ENCODE measurements around the gene CENATAC.
A peak's percentile ranks its signal among the peaks of the same experiment; 100 is the strongest.
"Not testable (repeated sequence)": the region's sequence is repeated elsewhere in the genome, so short reads cannot be mapped to it uniquely, and the experiment has no call there.

CENATAC gene

GRCh38 chr11:119054418-119054817 lies 56.5 kb downstream of the CENATAC start:
- no peak for DNase-seq (ENCODE audit: low spot score)

DNA sequence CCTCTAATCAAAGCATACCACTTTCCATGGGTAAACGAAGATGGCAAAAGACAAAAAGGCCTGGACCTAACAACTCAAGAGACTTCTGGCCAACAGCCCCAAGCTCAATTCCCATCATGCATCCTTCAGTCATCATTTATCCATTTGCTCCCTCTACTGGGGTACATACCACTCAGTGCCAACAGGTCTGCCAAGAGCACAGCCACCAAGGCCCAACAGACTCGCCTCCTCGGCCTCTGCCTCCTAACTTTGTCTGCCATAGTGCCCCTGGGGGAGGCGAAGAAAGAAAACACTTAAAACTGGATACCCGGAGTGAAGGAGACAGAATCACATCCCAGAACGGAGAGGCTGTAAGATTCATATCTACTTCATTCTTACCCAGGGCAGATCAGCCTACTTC lies 58.0 kb downstream of the CENATAC start:
- DNase-seq (ENCODE audit: low spot score): peak; percentile 35

DNA sequence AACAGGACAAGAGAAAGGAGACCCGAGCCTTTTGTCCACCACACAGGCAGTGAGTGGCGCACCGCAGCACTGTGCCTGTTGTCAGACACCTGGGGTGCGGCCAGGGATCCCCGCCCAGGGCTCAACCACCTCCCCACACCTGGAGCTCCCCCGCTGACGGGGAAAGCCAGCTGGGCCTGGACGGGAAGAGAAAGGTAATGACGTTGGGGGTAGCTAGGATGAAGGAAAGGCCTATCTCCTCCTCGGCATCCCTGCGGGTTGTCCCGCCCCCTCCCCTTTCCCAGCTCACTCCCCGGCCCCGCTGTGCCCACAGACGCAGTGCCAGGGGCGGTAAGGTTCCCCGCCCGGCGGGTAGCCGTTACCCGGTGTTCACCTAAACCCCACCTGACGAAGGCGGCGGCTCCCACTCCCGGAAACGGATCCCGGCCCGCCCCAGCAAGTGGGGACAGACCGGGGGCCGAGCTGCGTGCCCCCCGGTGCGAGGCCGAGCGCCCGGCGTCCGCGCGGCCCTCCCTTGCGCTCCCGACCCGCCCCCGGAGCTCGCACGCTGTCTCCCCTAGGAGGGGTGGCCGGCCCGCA lies 58.6 kb downstream of the CENATAC start:
- no peak for DNase-seq (ENCODE audit: low spot score)

- peak; percentile 98 for DNase-seq (ENCODE audit: low spot score)
These were observed 59.2 kb downstream of the CENATAC start, which contains the start of gene HYOU1 for GRCh38 chr11:119057000-119057769. TSS of gene HYOU1 (minus strand) at chr11:119057205. CDS start at chr11:119056160, 1,045 bp downstream.

DNA sequence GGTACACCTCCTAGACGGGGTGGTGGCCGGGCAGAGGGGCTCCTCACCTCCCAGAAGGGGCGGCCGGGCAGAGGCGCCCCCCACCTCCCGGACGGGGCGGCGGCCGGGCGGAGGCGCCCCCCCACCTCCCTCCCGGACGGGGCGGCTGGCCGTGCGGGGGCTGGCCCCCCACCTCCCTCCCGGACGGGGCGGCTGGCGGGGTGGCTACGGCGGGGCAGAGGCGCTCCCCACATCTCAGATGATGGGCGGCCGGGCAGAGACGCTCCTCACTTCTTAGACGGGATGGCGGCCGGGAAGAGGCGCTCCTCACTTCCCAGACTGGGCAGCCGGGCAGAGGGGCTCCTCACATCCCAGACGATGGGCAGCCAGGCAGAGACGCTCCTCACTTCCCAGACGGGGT lies 61.2 kb downstream of the CENATAC start:
- not testable (repeated sequence) for DNase-seq (ENCODE audit: low spot score)

GRCh38 chr11:119061256-119061655 lies 63.3 kb downstream of the CENATAC start:
- DNase-seq (ENCODE audit: low spot score): no peak

DNA sequence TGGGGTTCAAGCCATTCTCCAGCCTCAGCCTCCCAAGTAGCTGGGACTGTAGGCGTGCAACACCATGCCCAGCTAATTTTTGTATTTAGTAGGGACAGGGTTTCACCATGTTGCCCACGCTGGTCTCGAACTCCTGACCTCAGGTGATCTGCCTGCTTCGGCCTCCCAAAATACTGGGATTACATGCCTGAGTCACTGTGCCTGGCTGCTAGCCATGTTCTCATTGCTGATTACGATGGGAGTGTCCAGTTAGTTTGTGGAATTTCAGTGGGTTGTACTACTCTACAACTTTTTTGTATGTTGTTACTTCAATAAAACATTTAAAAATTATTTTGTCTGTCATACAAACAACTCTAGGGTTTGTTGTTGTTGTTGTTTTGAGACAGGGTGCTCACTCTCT lies 64.8 kb downstream of the CENATAC start:
- DNase-seq (ENCODE audit: low spot score): peak; percentile 45

DNA sequence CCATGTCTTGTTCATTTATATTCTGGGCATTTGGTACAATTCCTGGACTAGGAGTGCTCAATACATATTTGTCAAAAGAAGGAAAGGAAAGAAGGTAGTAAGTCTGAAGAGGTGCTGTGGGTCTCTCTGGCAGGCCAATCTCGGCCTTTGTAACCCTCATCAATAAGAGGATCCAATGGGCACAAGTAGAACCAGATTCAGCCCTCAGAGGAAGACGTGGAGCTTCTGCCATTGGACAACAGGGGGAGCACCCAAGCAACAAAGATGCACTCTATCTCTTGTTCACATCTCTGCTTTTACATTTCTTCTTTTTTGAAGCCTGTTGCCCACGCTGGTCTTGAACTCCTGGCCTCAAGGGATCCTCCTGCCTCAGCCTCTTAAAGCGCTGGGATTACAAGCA lies 67.4 kb downstream of the CENATAC start:
- DNase-seq (ENCODE audit: low spot score): peak; percentile 25

Data from AG20443 (cell line).